Kidney epithelial cell (primary cell): ENCODE results near the gene CACNB2. TPM values are rescaled to one million over a fixed set of nuclear protein-coding genes. Genes with fewer than 3 reads are reported as not detected.

Experiments
- DNase-seq: peaks from one replicate; pipeline ENCODE4 v3.0.0-alpha.2; 2010; ENCODE audit warnings: low read depth
- H3K27me3 ChIP-seq: 2 replicates; pipeline ENCODE4 v1.6.0; 2011; ENCODE audit warnings: low read length; ENCODE audit not compliant: control insufficient read depth, insufficient read depth
- H3K36me3 ChIP-seq: 2 replicates; pipeline ENCODE4 v1.5.1; 2011; ENCODE audit warnings: low read length; ENCODE audit not compliant: control insufficient read depth, insufficient read depth
- H3K4me3 ChIP-seq: 2 replicates; pipeline ENCODE4 v1.5.1; 2011; ENCODE audit warnings: low read depth, mild to moderate bottlenecking, control low read depth, low read length
- total RNA-seq: library from RNA; depleted of rRNA; stranded (reverse); fragments of >200 nt; gene quantifications from 2 replicates; pipeline ENCODE4 v1.2.3, GENCODE V29; 2015
- TF ChIP-seq, protein P1 (sequence below): IDR thresholded peaks from 2 replicates; pipeline ENCODE4 v1.5.1; 2011; ENCODE audit warnings: mild to moderate bottlenecking, moderate library complexity, low read length, control low read depth, inconsistent platforms; ENCODE audit not compliant: insufficient read depth, poor library complexity, severe bottlenecking

Gene CACNB2
- total RNA-seq, 1 donor from 2014 or later = 0.04 TPM

GRCh38 chr10:18476076-18476647 is 335.9 kb downstream of the CACNB2 start:
- no peak overlapping the region for H3K4me3 ChIP-seq
- TF ChIP-seq, protein P1, sequence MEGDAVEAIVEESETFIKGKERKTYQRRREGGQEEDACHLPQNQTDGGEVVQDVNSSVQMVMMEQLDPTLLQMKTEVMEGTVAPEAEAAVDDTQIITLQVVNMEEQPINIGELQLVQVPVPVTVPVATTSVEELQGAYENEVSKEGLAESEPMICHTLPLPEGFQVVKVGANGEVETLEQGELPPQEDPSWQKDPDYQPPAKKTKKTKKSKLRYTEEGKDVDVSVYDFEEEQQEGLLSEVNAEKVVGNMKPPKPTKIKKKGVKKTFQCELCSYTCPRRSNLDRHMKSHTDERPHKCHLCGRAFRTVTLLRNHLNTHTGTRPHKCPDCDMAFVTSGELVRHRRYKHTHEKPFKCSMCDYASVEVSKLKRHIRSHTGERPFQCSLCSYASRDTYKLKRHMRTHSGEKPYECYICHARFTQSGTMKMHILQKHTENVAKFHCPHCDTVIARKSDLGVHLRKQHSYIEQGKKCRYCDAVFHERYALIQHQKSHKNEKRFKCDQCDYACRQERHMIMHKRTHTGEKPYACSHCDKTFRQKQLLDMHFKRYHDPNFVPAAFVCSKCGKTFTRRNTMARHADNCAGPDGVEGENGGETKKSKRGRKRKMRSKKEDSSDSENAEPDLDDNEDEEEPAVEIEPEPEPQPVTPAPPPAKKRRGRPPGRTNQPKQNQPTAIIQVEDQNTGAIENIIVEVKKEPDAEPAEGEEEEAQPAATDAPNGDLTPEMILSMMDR = no peak
- DNase-seq = no peak
- H3K27me3 ChIP-seq = no peaks in the 10 kb centered on the region
- H3K36me3 ChIP-seq = no peaks in the 10 kb centered on the region

GRCh38 chr10:18478354-18478753 is 338.1 kb downstream of the CACNB2 start:
- no peak for DNase-seq
- Histone ChIP-seq H3K27me3 (no peaks in the 10 kb centered on the region), H3K4me3 (no peak overlapping the region), H3K36me3 (no peaks in the 10 kb centered on the region)
- TF ChIP-seq, protein P1 = no peak

DNA sequence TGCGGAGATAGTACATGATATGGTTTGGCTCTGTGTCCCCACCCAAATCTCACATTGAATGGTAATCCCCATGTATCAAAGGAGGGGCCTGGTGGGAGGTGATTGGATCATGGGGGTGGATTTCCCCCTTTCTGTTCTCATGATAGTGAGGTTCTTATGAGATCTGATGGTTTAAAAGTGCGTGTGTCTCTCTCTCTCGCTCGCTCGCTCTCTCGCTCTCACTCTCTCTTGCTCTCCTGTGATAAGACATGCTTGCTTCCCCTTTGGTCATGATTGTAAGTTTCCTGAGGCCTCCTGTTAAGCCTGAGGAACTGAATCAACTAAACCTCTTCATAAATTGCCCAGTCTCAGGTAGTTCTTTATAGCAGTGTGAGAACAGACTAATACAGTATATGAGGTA is 339.3 kb downstream of the CACNB2 start:
- no peaks in the 10 kb centered on the region for H3K36me3 ChIP-seq
- DNase-seq = no peak
- TF ChIP-seq, protein P1 = no peak
- no peak overlapping the region for H3K4me3 ChIP-seq
- H3K27me3 ChIP-seq = no peaks in the 10 kb centered on the region

GRCh38 chr10:18483516-18484186 is 343.4 kb downstream of the CACNB2 start:
- Histone ChIP-seq H3K27me3 (no peaks in the 10 kb centered on the region), H3K36me3 (no peaks in the 10 kb centered on the region), H3K4me3 (no peak overlapping the region)
- no peak for DNase-seq
- TF ChIP-seq, protein P1 = no peak

GRCh38 chr10:18486438-18486837 is 346.2 kb downstream of the CACNB2 start:
- no peak for DNase-seq
- H3K4me3 ChIP-seq = no peak overlapping the region
- no peaks in the 10 kb centered on the region for H3K27me3 ChIP-seq
- TF ChIP-seq, protein P1 = no peak
- no peaks in the 10 kb centered on the region for H3K36me3 ChIP-seq

DNA sequence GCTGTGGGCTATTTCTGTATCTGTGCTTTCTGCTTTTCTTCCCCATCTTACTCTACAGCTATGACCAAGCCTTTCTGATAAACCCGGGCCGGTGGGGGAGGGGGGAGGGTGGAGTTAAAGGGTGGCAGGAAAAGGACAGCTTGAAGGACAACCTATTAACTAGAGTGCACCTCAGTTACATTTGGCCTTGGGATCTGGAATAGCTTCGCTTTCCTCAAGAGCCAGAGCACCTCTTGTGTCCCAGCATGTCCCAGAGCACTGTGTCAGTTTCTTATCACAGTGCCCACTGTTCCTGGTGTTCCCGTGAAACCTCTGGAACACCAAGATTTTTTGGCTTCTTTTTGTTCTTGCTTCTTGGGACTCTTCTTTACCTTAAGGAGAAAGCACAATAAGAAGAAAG is 350.5 kb downstream of the CACNB2 start:
- TF ChIP-seq, protein P1 = no peak
- Histone ChIP-seq H3K36me3 (no peaks in the 10 kb centered on the region), H3K27me3 (no peaks in the 10 kb centered on the region), H3K4me3 (no peak overlapping the region)
- no peak for DNase-seq
